GM18951 (cell line): ENCODE data around the gene IL6ST.

Experiments used
- POLR2A ChIP-seq: IDR thresholded peaks from 4 replicates; pipeline ENCODE4 v1.6.1; 2011; ENCODE audit warnings: mild to moderate bottlenecking; ENCODE audit not compliant: insufficient read length, insufficient read depth; ENCODE audit errors: extremely low read depth
- in situ Hi-C: fragments of 300-500 bp; cut with MboI; formaldehyde crosslinking; loops from one replicate; pipeline ENCODE4 v1.12.0; 2022; ENCODE audit warnings: low sequenced_read_pairs, mixed read lengths, inconsistent platforms; ENCODE audit not compliant: unreplicated experiment

The IL6ST gene

DNA sequence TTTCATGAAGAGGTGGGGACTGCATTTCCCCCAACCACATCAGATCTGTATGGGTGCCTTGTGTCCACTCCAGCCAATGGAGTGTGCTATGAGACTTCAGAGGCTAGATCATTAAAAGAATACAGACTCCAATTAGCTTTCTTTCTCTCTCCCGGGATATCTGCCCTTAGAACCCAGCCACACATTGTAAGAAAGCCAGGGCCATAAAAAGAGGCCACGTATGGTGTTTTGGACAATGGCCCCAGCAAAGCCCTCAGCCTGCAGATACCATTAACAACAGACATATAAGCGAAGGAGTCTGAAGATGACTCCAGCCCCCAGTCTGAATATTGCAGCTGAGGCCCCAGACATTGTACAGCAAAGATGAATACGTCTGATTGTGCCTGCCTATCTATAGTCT is 21.5 kb downstream of the IL6ST start:
- in situ Hi-C loops: no loop called here

GRCh38 chr5:55969956-55970355 is 24.8 kb downstream of the IL6ST start:
- no peak for TF ChIP-seq POLR2A

More for the DNA sequence above, 21.5 kb downstream of the IL6ST start:
- no peak for TF ChIP-seq POLR2A

DNA sequence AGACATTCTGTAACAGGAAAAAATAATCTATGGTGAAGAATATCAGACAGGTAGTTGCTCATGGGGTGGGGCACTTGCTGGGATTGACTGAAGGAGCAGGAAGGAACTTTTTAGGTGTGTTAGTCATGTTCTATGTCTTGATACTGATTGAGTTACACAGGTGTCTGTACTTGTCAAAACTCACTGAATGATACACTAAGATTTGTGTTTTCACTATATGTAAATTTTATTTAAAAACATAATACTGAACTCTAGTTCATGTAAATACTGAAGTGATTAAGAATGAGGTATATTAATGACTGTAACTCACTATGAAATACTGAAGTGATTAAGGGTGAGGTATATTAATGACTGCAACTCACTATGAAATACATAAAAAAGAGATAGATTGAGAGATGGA is 28.5 kb downstream of the IL6ST start:
- TF ChIP-seq POLR2A: no peak
- in situ Hi-C loops: no loop called here

More at GRCh38 chr5:55969956-55970355, 24.8 kb downstream of the IL6ST start:
- in situ Hi-C loops: no loop called here

GRCh38 chr5:55965525-55965924 is 29.2 kb downstream of the IL6ST start:
- TF ChIP-seq POLR2A: no peak
- in situ Hi-C loops: no loop called here

GRCh38 chr5:55960779-55961178 is 34.0 kb downstream of the IL6ST start:
- in situ Hi-C loops: no loop called here
- no peak for TF ChIP-seq POLR2A

GRCh38 chr5:55959208-55959607 is 35.6 kb downstream of the IL6ST start:
- in situ Hi-C loops: no loop called here
- TF ChIP-seq POLR2A: no peak

DNA sequence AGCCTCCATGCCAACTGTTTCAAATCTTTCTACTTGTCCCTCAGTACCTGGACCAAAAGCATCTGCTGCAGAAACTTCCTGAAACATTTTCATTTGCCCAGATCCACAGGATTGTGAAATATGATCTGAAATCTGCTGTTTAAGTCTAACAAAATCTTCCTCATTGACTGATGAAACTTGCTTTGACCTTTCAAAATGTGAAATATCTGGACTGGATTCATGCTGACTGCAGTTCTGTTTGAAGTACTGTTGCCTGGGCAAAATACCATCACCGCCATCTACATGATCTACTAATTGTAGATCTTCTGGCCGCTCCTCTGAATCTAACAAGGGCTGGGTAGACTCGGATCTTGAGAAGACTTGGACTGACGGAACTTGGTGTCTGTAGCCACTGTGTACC is 53.6 kb downstream of the IL6ST start:
- in situ Hi-C loops: loop anchor here (25.0 kb wide), 1 partner anchor 896 kb away; no protein-coding TSS in a partner anchor

DNA sequence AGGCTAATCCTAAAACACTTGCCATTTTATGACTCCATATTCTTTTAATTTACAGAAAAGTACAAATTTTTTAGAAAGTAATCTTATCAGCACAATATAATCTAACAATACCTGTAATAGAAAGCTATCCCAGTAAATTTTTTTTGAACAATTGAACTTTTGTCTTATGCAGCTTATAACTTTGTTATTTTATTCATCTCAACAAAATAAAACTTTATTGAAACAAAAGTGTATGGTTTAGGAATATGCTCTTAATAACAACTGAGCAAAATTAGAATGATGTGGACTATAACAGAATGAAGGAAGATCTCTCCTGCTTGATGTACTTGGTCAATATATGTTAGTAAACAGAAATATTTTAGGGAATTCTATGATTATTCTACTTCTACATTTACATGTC is 57.2 kb downstream of the IL6ST start:
- in situ Hi-C loops: loop anchor here (10.0 to 25.0 kb wide), 2 partner anchors 257 to 900 kb away; no protein-coding TSS in a partner anchor

DNA sequence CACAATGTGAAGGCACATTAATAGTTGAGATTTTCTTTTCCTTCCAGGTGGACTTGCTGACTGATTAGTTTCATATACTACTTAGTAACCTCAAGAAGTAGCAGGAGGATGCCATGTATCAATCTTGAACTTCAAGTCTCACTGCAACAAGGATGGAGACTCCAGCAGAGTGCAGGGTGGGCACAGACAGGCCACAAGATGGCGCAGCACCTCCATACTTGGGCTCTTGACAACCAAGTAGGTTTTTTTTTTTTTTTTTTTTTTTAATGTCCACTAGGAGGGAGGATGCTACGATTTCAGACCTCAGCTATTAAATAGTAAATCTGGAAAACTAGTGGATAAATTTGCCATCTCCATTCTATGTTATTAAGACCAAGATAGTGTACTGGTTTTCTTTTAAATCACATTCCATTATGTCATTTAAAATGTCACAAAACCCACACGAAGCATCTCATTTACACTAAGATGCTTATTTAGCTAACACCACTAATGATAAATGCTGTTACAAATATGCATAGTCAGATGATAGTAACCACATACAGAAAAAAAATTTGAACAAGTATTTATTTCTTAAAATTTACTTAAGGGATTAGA is 58.6 kb downstream of the IL6ST start:
- in situ Hi-C loops: loop anchor here (10.0 to 25.0 kb wide), 2 partner anchors 259 to 901 kb away; no protein-coding TSS in a partner anchor
- TF ChIP-seq POLR2A: peak; percentile 23

- TF ChIP-seq POLR2A: no peak
- in situ Hi-C loops: loop anchor here (10.0 to 25.0 kb wide), 2 partner anchors 259 to 902 kb away; no protein-coding TSS in a partner anchor
Measured at GRCh38 chr5:55935371-55935770, 59.4 kb downstream of the IL6ST start.

GRCh38 chr5:55934720-55935119 is 60.0 kb downstream of the IL6ST start:
- TF ChIP-seq POLR2A: no peak
- in situ Hi-C loops: loop anchor here (10.0 to 25.0 kb wide), 2 partner anchors 260 to 903 kb away; no protein-coding TSS in a partner anchor

DNA sequence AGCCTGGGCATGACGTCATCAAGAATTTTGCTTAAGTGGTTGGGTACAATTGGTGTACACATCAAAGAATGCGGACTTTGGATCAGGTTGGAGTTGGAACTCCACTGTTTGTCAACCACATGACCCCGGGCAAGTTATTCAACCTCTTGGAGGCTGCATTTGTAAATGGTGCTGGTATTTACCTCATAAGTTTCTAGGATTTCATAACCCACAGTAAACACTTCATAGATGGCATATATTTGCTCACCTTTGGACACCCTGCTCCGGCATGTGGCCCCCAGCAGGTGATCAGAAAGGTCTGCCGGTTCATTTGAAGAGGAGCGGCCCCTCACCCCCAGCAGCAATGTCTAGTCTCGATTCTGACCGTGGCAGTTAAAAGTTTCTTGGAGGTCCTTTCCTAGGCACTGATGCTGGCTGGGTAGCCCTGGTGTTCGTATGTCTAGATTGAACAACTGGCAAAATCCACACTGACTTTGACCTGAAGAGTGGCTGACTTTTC is 60.6 kb downstream of the IL6ST start:
- in situ Hi-C loops: loop anchor here (10.0 to 25.0 kb wide), 2 partner anchors 261 to 903 kb away; no protein-coding TSS in a partner anchor

GRCh38 chr5:55933377-55934114 is 61.2 kb downstream of the IL6ST start:
- TF ChIP-seq POLR2A: no peak
- in situ Hi-C loops: loop anchor here (10.0 to 25.0 kb wide), 2 partner anchors 261 to 904 kb away; no protein-coding TSS in a partner anchor

More for the DNA sequence above, 60.6 kb downstream of the IL6ST start:
- no peak for TF ChIP-seq POLR2A

DNA sequence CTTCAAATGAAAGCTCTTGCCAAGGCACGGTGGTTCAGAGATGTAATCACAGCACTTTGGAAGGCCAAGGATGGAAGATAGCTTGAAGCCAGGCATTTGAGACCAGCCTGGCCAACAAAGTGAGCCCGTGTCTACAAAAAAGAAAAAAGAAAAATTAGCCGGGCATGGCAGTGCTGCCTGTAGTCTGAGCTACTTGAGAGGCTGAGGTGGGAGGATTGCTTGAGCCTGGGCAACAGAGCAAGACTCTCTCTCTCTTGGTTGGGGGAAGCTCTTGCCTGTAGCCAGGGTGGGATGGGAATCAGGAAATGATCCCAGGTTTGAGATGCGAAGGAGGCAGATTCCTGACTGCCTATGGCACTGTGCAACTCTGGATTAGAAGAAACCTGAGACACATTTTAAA is 62.1 kb downstream of the IL6ST start:
- in situ Hi-C loops: loop anchor here (10.0 to 25.0 kb wide), 2 partner anchors 262 to 905 kb away; no protein-coding TSS in a partner anchor
- TF ChIP-seq POLR2A: no peak
